Ectodermal cell (in vitro differentiated cells): ENCODE results near the gene TANC2. TPM values are rescaled to one million over a fixed set of nuclear protein-coding genes. Genes with fewer than 3 reads are reported as not detected.

Source experiments
- H3K27ac ChIP-seq: 2 replicates; pipeline ENCODE4 v1.7.0; 2013; ENCODE audit warnings: mild to moderate bottlenecking, low read depth, low read length; ENCODE audit not compliant: insufficient read depth, poor library complexity, severe bottlenecking
- H3K27me3 ChIP-seq: 2 replicates; pipeline ENCODE4 v1.7.0; 2013; ENCODE audit warnings: mild to moderate bottlenecking, low read length; ENCODE audit not compliant: insufficient read depth, control insufficient read depth, poor library complexity, severe bottlenecking
- H3K36me3 ChIP-seq: one replicate; pipeline ENCODE4 v1.7.0; 2013; ENCODE audit warnings: low read length; ENCODE audit not compliant: control insufficient read depth, insufficient read depth
- H3K4me1 ChIP-seq: one replicate; pipeline ENCODE4 v1.7.0; 2013; ENCODE audit warnings: low read length; ENCODE audit not compliant: control insufficient read depth, insufficient read depth
- H3K4me3 ChIP-seq: 2 replicates; pipeline ENCODE4 v1.7.0; 2013; ENCODE audit warnings: low read depth, low read length, control low read depth; ENCODE audit not compliant: insufficient read depth
- H3K9me3 ChIP-seq: 2 replicates; pipeline ENCODE4 v1.7.0; 2013; ENCODE audit warnings: mild to moderate bottlenecking, low read length, moderate library complexity; ENCODE audit not compliant: control insufficient read depth
- WGBS, 2 experiments: methylation state at CpG; one replicate each; pipeline ENCODE4 v1.1.7; 2013; ENCODE audit warnings: missing lambda C conversion rate in 2 of 2; 5-methylcytosine and 5-hydroxymethylcytosine counted together
- polyA plus RNA-seq, 4 experiments: library from polyadenylated mRNA; stranded (reverse); fragments of 50-300 nt; gene quantifications; one replicate each; pipeline ENCODE4 v1.2.3, GENCODE V29; 2013

Gene TANC2
- 12.6 TPM for polyA plus RNA-seq (2013, experiment 1 of 4)
- polyA plus RNA-seq (2013, experiment 2 of 4): 16.1 TPM
- 14.3 TPM for polyA plus RNA-seq (2013, experiment 3 of 4)
- polyA plus RNA-seq (2013, experiment 4 of 4): 14.8 TPM

GRCh38 chr17:62965686-62966425 is at the start of gene TANC2:
Gene TANC2, plus strand, starts transcription at chr17:62966235. Its CDS starts 43,325 bp downstream, at chr17:63009560.
- peaks cover 32% of the 10 kb centered on the region for H3K27me3 ChIP-seq
- H3K27ac ChIP-seq: no peak within 1 kb of the TSS
- 1% methylated on average over 81 of the region's 81 CpGs for WGBS, 2 experiments
- H3K36me3 ChIP-seq: no peaks in the 10 kb centered on the region
- no peaks in the 10 kb centered on the region for H3K9me3 ChIP-seq
- peaks cover 9% of the 10 kb centered on the region for H3K4me1 ChIP-seq
- H3K4me3 ChIP-seq: peak within 1 kb of the TSS; percentile 72

GRCh38 chr17:62916684-62917571 is 49.1 kb upstream of the TANC2 start:
- no peak overlapping the region for H3K27ac ChIP-seq
- no peaks in the 10 kb centered on the region for H3K36me3 ChIP-seq
- H3K4me1 ChIP-seq: no peaks in the 10 kb centered on the region
- WGBS, 2 experiments: 86 to 90% methylated on average over 8 of the region's 9 CpGs
- no peak overlapping the region for H3K4me3 ChIP-seq
- H3K9me3 ChIP-seq: no peaks in the 10 kb centered on the region
- no peaks in the 10 kb centered on the region for H3K27me3 ChIP-seq

DNA sequence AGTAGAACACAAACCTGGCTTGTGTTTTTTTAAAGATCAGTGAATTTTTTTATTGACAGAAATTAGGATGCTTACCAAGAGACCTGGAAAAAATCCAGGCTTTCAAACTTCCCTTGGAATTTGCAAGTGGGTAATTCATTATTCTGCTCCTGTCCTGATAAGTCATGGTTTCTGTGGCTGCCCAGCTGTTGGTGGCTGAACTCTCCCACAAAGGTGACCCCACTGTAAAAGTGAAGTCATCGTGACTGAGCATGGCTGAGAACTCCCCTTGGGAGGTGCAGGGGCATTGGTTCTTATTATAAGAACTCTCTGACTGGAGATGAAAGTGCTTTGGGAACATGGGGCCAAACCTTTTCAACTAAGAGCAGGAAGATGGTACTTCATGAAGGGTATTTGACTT is 46.6 kb upstream of the TANC2 start:
- Histone ChIP-seq H3K27me3 (no peaks in the 10 kb centered on the region), H3K27ac (no peak overlapping the region), H3K4me1 (no peaks in the 10 kb centered on the region), H3K9me3 (no peaks in the 10 kb centered on the region), H3K4me3 (no peak overlapping the region), H3K36me3 (no peaks in the 10 kb centered on the region)
- 79 to 93% methylated on average over 1 of the region's 1 CpG for WGBS, 2 experiments

DNA sequence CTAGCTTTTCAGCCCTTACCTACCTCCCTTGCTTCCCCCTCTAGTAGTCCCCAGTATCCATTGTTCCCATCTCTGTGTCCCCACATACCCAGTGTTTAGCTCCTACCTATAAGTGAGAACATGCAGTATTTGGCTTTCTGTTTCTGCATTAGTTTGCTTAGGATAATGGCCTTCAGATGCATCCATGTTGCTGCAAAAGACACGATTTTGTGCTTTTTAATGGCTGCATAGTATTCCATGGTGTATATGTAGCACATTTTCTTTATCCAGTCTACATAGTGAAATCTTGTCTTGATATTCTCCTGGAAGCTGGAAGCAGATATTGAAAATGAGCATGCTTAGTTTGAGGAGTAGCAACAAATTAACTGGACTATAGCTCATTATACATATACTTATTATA is 45.7 kb upstream of the TANC2 start:
- no peaks in the 10 kb centered on the region for H3K9me3 ChIP-seq
- no peak overlapping the region for H3K27ac ChIP-seq
- 94 to 95% methylated on average over 1 of the region's 1 CpG for WGBS, 2 experiments
- no peak overlapping the region for H3K4me3 ChIP-seq
- H3K36me3 ChIP-seq: no peaks in the 10 kb centered on the region
- no peaks in the 10 kb centered on the region for H3K4me1 ChIP-seq
- no peaks in the 10 kb centered on the region for H3K27me3 ChIP-seq

DNA sequence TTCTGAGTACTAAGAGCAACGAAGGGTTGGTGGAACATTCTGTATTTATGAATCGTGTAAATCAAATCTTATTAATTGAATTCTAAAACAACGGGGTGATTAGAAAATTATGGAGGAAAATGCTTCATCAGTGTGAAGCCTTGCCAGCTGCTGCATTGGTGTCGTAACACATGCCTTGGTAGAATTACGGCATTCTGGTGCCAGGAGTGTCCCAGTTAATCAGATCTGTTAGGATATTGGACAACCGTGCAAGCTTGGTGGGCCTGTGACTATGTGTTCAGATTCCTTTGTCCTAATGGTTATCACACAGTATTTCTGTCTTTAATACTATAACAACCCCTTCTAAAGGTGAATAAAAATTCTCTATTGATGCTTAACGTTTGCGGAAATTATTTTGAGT is 44.2 kb upstream of the TANC2 start:
- no peaks in the 10 kb centered on the region for H3K4me1 ChIP-seq
- WGBS, 2 experiments: 95 to 96% methylated on average over 8 of the region's 8 CpGs
- no peak overlapping the region for H3K27ac ChIP-seq
- H3K27me3 ChIP-seq: no peaks in the 10 kb centered on the region
- no peaks in the 10 kb centered on the region for H3K36me3 ChIP-seq
- H3K4me3 ChIP-seq: no peak overlapping the region
- no peaks in the 10 kb centered on the region for H3K9me3 ChIP-seq

DNA sequence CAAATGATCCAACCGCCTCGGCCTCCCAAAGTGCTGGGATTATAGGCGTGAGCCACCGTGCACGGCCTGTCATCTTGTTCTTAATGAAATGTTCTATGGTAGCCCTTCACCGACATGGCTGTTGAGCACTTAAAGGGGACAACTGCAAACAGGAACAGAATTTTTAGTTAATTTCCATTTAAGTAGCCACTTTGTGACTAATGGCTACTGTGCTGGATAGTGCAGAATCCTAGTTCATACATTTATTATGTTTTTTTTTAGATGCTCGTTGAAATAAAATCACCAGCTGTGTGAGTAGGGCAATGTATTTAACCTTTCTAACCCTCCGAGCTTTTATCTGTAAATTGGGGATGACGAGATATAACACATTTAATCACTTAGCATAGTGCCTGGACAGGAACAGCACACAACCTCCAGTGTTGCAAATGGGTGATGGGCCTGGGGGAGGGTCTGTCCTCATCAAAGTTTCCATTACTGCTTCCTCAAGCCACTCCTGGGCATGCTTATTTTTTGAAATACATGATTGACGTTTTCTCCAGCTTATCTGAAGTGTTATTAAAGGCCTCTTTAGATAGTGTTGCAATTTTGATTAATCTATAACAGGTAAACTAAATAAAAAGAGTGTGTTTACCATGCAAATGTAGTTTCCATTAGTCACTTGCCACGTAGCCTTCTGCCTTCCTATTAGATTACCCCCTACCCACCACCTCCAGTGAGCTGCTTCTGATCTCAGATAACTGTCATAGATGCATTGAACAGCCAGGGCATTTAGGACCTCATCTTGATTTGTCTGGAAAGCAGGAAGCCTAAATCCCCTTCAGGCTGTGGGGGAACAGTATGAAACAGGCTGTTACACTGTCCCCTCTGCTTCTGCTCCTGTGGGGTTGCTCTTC is 42.5 kb upstream of the TANC2 start:
- Histone ChIP-seq H3K9me3 (no peaks in the 10 kb centered on the region), H3K27ac (no peak overlapping the region), H3K4me3 (no peak overlapping the region), H3K27me3 (no peaks in the 10 kb centered on the region), H3K36me3 (no peaks in the 10 kb centered on the region), H3K4me1 (no peaks in the 10 kb centered on the region)
- WGBS, 2 experiments: 91 to 93% methylated on average over 9 to 10 of the region's 11 CpGs

GRCh38 chr17:62925267-62925836 is 40.7 kb upstream of the TANC2 start:
- H3K27ac ChIP-seq: no peak overlapping the region
- no peak overlapping the region for H3K4me3 ChIP-seq
- no peaks in the 10 kb centered on the region for H3K4me1 ChIP-seq
- no peaks in the 10 kb centered on the region for H3K9me3 ChIP-seq
- WGBS, 2 experiments: 90 to 98% methylated on average over 3 of the region's 3 CpGs
- no peaks in the 10 kb centered on the region for H3K36me3 ChIP-seq
- no peaks in the 10 kb centered on the region for H3K27me3 ChIP-seq

GRCh38 chr17:62927083-62927482 is 39.0 kb upstream of the TANC2 start:
- Histone ChIP-seq H3K4me1 (no peaks in the 10 kb centered on the region), H3K27me3 (no peaks in the 10 kb centered on the region), H3K4me3 (no peak overlapping the region), H3K36me3 (no peaks in the 10 kb centered on the region), H3K27ac (no peak overlapping the region), H3K9me3 (no peaks in the 10 kb centered on the region)
- 93 to 94% methylated on average over 5 to 6 of the region's 6 CpGs for WGBS, 2 experiments

DNA sequence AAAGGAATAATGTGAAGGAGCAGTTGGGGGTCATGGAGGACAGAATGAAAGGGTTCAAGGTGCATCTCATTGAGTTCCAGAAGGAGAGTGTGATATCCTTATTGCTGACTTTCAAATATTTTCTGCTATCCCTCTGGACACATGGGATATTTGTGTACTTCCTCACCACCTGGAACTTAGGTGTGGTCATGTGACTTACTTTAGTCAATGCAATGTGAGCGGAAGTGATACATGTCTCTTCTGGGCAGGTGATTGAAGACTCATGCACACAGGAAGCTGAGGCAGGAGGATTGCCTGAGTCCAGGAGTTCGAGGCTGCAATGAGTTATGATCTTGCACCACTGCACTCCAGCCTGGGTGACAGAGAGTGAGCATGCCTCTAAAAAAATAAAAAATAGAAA is 36.7 kb upstream of the TANC2 start:
- no peak overlapping the region for H3K27ac ChIP-seq
- no peaks in the 10 kb centered on the region for H3K36me3 ChIP-seq
- H3K9me3 ChIP-seq: no peaks in the 10 kb centered on the region
- H3K27me3 ChIP-seq: no peaks in the 10 kb centered on the region
- no peak overlapping the region for H3K4me3 ChIP-seq
- WGBS, 2 experiments: 93 to 98% methylated on average over 2 of the region's 2 CpGs
- no peaks in the 10 kb centered on the region for H3K4me1 ChIP-seq
